ENCODE measurements around the gene PHTF2. TPM values are rescaled to one million over a fixed set of nuclear protein-coding genes. Genes with fewer than 3 reads are reported as not detected.
"Not testable (repeated sequence)": the region's sequence is repeated elsewhere in the genome, so short reads cannot be mapped to it uniquely, and the experiment has no call there.

Gene PHTF2
- total RNA-seq, 1 donor from 2014 or later = 31.2 TPM

DNA sequence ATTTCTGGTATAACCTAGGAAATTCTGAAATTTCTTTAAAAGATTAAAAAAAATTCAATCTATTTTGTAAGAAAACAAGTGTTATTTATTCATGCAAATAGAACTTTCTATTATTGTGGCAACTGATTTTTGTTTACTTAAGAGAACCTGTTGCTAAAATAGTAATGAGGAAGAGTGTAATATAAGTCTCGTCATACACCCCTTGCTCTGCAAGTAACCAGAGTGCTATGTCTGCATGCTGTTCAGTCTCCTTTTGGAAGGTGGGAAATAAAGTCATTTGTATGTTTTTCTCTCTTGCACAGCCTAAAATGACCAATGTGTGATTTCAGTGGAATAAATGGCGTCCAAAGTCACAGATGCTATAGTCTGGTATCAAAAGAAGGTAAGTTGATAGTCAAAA lies 41.3 kb downstream of the PHTF2 start:
- H3K36me3 Mint-ChIP-seq (ENCODE audit: low read depth) = peaks cover 6% of the 10 kb centered on the region
- H3K4me1 Mint-ChIP-seq (ENCODE audit: low read depth) = peaks cover 8% of the 10 kb centered on the region
- H3K4me3 Mint-ChIP-seq = no peak overlapping the region
- intact Hi-C loops (cut with micrococcal nuclease) = no loop called here
- H3K27ac Mint-ChIP-seq = no peak overlapping the region
- peaks cover 3% of the 10 kb centered on the region for H3K9me3 Mint-ChIP-seq
- H3K27me3 Mint-ChIP-seq (ENCODE audit: insufficient read depth) = no peaks in the 10 kb centered on the region
- no peak for DNase-seq (ENCODE audit: low spot score)

DNA sequence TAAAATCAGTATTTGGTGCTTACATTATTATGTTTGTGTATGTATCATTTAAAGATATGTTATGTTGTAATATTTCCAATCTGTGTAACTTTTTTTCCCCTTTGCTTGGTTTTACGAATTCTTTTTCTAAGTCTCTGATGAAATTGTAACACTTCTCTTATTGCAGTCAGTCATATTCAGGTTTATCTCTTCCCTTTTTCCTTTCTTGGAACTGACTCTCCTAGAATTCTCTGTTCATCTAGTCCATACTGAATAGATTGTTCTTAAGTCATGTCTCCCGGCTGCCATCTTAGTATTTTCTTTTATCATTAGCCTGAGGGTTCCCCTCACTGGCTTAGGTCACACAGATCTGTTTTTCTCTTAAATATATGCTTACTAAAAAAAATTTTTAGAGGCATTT lies 44.6 kb downstream of the PHTF2 start:
- intact Hi-C loops (cut with micrococcal nuclease) = no loop called here
- Mint-ChIP-seq H3K27ac (no peak overlapping the region), H3K4me1 (ENCODE audit: low read depth) (peaks cover 3% of the 10 kb centered on the region), H3K27me3 (ENCODE audit: insufficient read depth) (no peaks in the 10 kb centered on the region), H3K9me3 (no peaks in the 10 kb centered on the region), H3K36me3 (ENCODE audit: low read depth) (peaks cover 7% of the 10 kb centered on the region), H3K4me3 (no peak overlapping the region)
- no peak for DNase-seq (ENCODE audit: low spot score)

DNA sequence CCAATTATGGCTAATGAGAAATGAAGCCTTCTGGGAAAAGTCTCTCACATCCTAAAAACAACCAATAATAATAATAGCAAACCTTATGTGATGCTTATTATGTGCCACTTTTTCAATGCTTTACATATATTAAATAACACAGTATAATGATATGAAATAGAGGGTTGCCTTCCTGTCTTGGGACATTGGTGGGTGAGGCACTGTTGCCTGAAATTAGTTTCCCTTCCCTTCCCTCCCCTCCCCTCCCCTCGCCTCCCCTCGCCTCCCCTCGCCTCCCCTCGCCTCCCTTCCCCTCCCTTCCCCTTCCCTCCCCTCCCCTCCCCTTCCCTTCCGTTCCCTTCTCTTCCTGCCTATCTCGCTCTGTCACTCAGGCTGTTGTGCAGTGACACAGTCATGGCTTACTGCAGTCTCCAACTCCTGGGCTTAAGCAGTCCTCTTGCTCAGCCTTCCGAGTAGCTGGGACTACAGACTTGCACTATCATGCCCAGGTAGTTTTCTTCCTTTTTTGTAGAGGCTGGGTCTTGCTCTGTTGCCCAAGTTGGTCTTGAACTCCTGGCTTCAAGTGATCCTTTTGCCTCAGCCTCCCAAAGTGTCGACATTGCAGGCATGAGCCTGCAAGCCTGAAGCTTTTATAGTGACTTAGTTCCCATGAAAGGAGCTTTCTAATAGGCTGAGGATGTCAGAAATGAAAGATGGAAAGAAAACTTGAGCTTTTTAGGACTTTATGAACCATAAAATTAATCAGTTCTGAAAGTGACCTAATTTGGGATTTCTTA lies 47.9 kb downstream of the PHTF2 start:
- Mint-ChIP-seq H3K27ac (no peak overlapping the region), H3K27me3 (ENCODE audit: insufficient read depth) (no peaks in the 10 kb centered on the region), H3K4me3 (no peak overlapping the region), H3K36me3 (ENCODE audit: low read depth) (peaks cover 8% of the 10 kb centered on the region), H3K4me1 (ENCODE audit: low read depth) (no peaks in the 10 kb centered on the region), H3K9me3 (no peaks in the 10 kb centered on the region)
- DNase-seq (ENCODE audit: low spot score) = no peak
- intact Hi-C loops (cut with micrococcal nuclease) = no loop called here

DNA sequence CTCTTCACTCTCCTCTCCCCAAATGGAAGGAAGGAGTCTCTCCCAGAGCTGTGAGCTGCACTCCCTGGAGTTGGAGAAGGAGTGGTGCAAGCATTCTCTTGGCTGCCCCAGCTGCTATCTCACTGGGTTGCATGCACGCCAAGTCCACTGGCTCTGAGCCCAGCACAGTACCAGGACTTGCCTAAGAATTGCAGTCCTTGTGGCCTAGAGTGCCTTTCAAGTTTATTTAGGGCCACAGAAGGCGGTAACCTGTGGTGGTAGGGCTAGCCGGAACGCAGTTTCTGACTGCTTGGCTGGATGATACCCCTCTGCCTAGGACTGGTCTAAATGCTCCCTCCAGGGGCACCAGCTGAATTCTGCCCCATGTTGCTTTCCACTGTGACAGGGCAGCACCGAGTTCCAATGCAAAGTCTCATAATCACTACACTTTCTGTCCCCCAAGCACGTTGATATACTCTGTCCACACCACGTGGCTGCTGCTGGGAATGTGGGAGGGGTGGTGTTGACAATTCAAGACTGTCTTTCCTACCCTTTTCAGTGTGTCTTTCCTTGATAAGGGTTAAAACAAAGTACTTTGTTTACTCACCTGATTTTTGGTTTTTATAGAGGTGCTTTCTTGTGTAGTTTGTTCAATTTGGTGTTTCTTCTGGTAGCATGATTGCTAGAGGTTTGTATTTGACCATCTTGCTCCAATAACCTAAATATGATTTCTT lies 57.0 kb downstream of the PHTF2 start:
- Mint-ChIP-seq H3K9me3 (no peaks in the 10 kb centered on the region), H3K27ac (no peak overlapping the region), H3K36me3 (ENCODE audit: low read depth) (peaks cover 11% of the 10 kb centered on the region), H3K27me3 (ENCODE audit: insufficient read depth) (no peaks in the 10 kb centered on the region), H3K4me1 (ENCODE audit: low read depth) (peaks cover 15% of the 10 kb centered on the region), H3K4me3 (no peak overlapping the region)
- intact Hi-C loops (cut with micrococcal nuclease) = no loop called here
- no peak for DNase-seq (ENCODE audit: low spot score)

DNA sequence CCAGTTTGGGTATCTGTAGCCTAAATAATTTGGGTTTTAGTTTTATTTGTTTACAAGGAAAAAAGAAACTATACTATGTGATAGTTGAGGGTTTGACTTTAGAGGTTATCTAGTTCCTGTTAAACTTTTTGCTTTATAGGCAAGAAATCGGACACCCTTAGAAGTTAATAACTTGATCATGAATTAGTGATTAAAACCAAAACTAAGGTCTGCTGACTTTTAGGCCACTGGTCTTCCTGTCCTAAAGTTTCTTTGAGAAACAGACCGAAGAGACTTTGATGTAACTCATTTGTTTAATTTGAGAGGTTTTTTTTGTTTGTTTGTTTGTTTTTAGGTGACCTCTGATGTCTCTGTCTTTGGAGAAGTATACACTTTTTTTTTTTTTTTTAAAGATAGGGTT lies 59.7 kb downstream of the PHTF2 start:
- no peak for DNase-seq (ENCODE audit: low spot score)
- no peak overlapping the region for H3K27ac Mint-ChIP-seq
- H3K4me1 Mint-ChIP-seq (ENCODE audit: low read depth) = peaks cover 15% of the 10 kb centered on the region

DNA sequence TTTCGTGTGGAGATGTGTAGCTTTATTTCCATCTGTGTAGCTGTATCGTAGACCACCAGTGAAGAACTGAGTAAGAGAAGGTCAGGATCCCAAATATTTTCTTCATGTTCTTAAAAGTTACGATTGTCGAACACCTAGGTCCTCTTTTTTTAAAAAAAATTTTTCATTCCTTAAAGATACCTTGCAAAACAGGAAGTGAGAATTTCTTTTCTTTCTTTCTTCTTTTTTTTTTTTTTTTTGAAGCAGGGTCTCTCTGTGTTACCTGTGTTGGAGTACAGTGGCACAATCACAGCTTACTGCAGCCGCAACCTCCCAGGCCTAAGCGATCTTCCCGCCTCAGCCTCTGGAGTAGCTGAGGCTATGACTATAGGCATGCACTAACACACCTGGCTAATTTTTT lies 60.8 kb downstream of the PHTF2 start:
- Mint-ChIP-seq H3K27me3 (ENCODE audit: insufficient read depth) (no peaks in the 10 kb centered on the region), H3K4me3 (no peak overlapping the region), H3K9me3 (no peaks in the 10 kb centered on the region), H3K27ac (no peak overlapping the region), H3K36me3 (ENCODE audit: low read depth) (peaks cover 10% of the 10 kb centered on the region), H3K4me1 (ENCODE audit: low read depth) (peaks cover 15% of the 10 kb centered on the region)
- intact Hi-C loops (cut with micrococcal nuclease) = no loop called here
- DNase-seq (ENCODE audit: low spot score) = no peak

More for the DNA sequence above, 59.7 kb downstream of the PHTF2 start:
- no peaks in the 10 kb centered on the region for H3K27me3 Mint-ChIP-seq (ENCODE audit: insufficient read depth)
- H3K4me3 Mint-ChIP-seq = no peak overlapping the region
- peaks cover 13% of the 10 kb centered on the region for H3K36me3 Mint-ChIP-seq (ENCODE audit: low read depth)
- no peaks in the 10 kb centered on the region for H3K9me3 Mint-ChIP-seq
- intact Hi-C loops (cut with micrococcal nuclease) = no loop called here

DNA sequence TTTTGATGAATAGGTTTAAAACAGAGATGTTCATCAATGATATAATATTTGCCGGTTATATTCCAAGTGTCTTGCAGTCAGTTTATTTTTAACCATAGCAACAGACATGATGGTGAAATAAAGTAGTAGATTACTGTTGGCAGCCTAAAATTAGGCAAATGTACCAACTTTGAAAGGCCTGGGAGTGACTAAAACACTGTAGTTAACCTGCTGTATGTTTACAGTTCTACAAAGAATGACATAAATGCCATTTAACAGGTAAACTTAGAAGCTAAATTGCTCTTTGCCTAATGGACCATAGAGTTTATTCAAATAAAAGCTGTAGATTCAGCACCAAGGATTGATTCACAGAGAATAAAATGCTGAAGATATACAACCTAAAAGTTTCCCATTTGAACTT lies 64.1 kb downstream of the PHTF2 start:
- Mint-ChIP-seq H3K27ac (no peak overlapping the region), H3K9me3 (no peaks in the 10 kb centered on the region), H3K36me3 (ENCODE audit: low read depth) (peaks cover 3% of the 10 kb centered on the region), H3K4me3 (no peak overlapping the region), H3K4me1 (ENCODE audit: low read depth) (peaks cover 15% of the 10 kb centered on the region), H3K27me3 (ENCODE audit: insufficient read depth) (no peaks in the 10 kb centered on the region)
- intact Hi-C loops (cut with micrococcal nuclease) = no loop called here
- no peak for DNase-seq (ENCODE audit: low spot score)

DNA sequence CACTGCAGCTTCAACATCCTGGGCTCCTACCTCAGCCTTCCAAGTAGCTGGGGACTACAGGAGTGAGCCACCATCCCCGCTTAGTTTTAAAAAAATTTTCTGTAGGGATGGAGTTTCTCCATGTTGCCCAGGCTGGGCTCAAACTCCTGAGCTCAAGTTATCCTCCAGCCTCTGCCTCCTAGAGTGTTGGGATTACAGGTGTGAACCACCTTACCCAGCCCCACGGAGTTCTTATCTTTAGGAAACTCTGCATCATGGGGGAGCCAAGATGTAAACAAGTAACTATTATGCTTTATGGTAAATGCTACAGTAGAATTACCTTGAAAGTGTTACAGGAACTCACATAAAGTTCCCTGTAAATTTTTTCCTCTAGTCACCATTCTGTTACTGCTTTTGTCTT lies 65.3 kb downstream of the PHTF2 start:
- no peak for DNase-seq (ENCODE audit: low spot score)
- Mint-ChIP-seq H3K4me3 (no peak overlapping the region), H3K36me3 (ENCODE audit: low read depth) (peaks cover 3% of the 10 kb centered on the region), H3K27me3 (ENCODE audit: insufficient read depth) (no peaks in the 10 kb centered on the region), H3K27ac (no peak overlapping the region), H3K4me1 (ENCODE audit: low read depth) (peaks cover 6% of the 10 kb centered on the region), H3K9me3 (no peaks in the 10 kb centered on the region)
- intact Hi-C loops (cut with micrococcal nuclease) = no loop called here

DNA sequence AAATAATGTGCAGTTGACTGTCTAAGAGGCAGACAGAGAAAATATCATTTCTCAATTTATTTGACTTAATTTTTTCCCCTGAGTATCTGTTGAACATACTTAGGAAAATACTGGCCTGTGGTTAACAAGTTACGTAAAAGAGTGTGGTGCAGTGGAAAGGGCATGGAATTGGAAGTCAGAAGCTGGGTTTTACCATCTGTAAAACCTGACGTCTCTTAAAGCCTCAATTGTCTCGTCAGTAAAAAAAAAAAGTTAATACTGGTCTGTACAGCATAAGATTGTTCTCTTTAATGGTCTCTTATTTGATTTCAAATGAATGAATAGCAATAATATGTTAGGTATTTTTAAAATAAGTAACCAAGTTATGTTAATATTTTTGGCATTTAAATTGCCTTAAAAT lies 67.8 kb downstream of the PHTF2 start:
- peaks cover 7% of the 10 kb centered on the region for H3K36me3 Mint-ChIP-seq (ENCODE audit: low read depth)
- H3K4me1 Mint-ChIP-seq (ENCODE audit: low read depth) = no peaks in the 10 kb centered on the region
- no peak for DNase-seq (ENCODE audit: low spot score)
- H3K27ac Mint-ChIP-seq = no peak overlapping the region
- no peak overlapping the region for H3K4me3 Mint-ChIP-seq
- intact Hi-C loops (cut with micrococcal nuclease) = no loop called here
- H3K9me3 Mint-ChIP-seq = no peaks in the 10 kb centered on the region
- H3K27me3 Mint-ChIP-seq (ENCODE audit: insufficient read depth) = no peaks in the 10 kb centered on the region

DNA sequence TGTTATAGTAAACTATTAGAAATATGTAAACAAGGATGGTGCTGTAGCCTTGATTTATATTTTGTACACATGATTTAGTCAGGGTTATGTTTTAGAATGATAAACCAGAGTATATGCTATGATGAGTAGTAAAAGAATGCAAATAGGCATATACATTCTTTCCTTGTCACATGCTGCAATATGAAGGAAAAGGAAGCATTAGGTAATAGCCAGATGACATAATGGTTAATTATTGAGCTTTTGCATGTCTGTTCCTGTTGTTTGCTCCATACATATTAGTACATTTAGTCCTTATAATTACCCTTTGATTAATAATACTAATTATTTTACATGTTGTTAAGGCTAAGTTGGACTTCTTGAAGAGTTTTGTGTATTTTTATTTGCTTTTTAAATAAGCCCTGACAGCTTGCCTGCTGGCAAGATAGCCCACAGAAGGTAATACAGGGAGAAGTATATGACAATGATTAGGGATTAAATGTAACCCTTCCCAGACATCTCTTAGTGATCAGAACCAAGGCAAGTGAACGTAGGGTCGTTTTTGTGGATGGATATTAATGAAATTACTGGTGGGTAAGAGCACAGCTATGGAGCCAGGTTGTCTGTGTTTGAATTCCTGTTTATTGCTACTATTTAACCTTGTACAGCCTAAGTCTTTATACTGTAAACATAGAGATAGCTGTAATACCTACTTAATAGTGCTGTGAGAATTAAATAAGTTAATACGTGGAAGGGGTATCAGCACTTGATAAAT lies 68.4 kb downstream of the PHTF2 start:
- H3K27me3 Mint-ChIP-seq (ENCODE audit: insufficient read depth) = no peaks in the 10 kb centered on the region
- DNase-seq (ENCODE audit: low spot score) = no peak
- H3K36me3 Mint-ChIP-seq (ENCODE audit: low read depth) = peaks cover 7% of the 10 kb centered on the region
- no peaks in the 10 kb centered on the region for H3K4me1 Mint-ChIP-seq (ENCODE audit: low read depth)
- no peak overlapping the region for H3K27ac Mint-ChIP-seq
- intact Hi-C loops (cut with micrococcal nuclease) = no loop called here
- no peaks in the 10 kb centered on the region for H3K9me3 Mint-ChIP-seq
- no peak overlapping the region for H3K4me3 Mint-ChIP-seq

DNA sequence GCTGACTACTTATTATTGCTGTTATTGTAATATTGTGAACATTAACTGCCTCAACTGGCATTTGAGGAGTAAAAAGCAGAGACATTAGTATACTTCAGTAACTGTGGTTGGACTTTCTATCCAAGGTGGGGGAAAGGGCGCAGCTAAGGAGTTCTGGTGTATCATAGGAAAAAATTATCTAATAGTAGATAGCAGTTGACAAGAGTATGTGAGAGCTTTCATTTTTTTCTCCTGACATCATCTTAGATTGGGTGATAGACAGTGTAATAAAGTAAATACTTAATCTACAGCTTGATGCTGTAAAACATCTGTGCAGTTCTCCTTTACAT lies 68.9 kb downstream of the PHTF2 start:
- Mint-ChIP-seq H3K36me3 (ENCODE audit: low read depth) (peaks cover 7% of the 10 kb centered on the region), H3K4me1 (ENCODE audit: low read depth) (no peaks in the 10 kb centered on the region), H3K9me3 (no peaks in the 10 kb centered on the region), H3K27ac (no peak overlapping the region), H3K27me3 (ENCODE audit: insufficient read depth) (no peaks in the 10 kb centered on the region), H3K4me3 (no peak overlapping the region)
- intact Hi-C loops (cut with micrococcal nuclease) = no loop called here
- no peak for DNase-seq (ENCODE audit: low spot score)

DNA sequence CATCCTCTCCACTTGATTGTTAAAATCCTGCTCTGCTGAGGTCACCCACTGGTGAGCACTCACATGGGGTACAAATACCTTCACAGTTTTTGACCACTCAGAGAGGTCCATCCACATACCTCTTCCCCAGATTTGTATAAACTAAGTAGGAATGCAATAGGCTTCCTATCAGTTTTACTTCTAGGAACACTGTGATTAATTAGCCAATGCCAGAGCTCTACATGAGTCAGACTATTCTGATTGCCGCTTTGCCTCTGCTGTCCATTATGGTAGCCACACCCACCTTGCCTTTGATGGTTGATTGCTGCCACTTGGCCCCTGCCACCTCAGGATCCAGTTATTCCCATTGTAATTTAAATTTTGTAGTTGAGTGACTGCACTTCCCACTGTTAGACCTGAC lies 73.7 kb downstream of the PHTF2 start:
- intact Hi-C loops (cut with micrococcal nuclease); H3K27me3 Mint-ChIP-seq (ENCODE audit: insufficient read depth); H3K9me3 Mint-ChIP-seq; H3K4me1 Mint-ChIP-seq (ENCODE audit: low read depth); H3K27ac Mint-ChIP-seq; H3K36me3 Mint-ChIP-seq (ENCODE audit: low read depth); H3K4me3 Mint-ChIP-seq; DNase-seq (ENCODE audit: low spot score): not testable (repeated sequence)
